ENCODE results near the gene GRIA4.

GRCh38 chr11:105636496-105636895, 26.6 kb downstream of the GRIA4 start:
- TF ChIP-seq CTCF (IDR thresholded peaks at IDR 0.05; ENCODE audit: low read depth, low read length) (no peak), EZH2phosphoT487 (IDR thresholded peaks at IDR 0.05; ENCODE audit: low read depth) (no peak)
